ENCODE data around the gene EIF4G3.

Gene EIF4G3

DNA sequence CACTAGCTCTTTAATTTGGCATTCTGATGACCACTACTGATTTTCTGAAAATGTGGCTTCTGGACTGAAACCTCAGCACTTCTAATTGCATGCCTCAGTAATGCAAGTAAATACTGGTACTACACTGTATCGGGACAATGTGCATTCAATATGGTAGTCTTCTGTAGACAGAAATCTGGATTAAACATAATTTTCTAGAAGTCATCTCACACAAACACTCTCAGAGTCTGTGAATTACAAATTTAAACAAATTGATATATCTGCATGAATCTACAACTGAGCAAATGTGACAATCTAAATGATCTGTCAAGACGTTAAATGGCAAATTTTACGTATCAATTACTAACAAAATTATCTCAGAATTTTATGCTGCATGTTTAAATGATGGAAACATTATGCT lies 413.3 kb downstream of the EIF4G3 start:
- DNase-seq (ENCODE audit: low spot score): no peak
- Histone ChIP-seq H3K27ac (no peak overlapping the region), H3K4me3 (no peak overlapping the region)
- TF ChIP-seq, protein P1, sequence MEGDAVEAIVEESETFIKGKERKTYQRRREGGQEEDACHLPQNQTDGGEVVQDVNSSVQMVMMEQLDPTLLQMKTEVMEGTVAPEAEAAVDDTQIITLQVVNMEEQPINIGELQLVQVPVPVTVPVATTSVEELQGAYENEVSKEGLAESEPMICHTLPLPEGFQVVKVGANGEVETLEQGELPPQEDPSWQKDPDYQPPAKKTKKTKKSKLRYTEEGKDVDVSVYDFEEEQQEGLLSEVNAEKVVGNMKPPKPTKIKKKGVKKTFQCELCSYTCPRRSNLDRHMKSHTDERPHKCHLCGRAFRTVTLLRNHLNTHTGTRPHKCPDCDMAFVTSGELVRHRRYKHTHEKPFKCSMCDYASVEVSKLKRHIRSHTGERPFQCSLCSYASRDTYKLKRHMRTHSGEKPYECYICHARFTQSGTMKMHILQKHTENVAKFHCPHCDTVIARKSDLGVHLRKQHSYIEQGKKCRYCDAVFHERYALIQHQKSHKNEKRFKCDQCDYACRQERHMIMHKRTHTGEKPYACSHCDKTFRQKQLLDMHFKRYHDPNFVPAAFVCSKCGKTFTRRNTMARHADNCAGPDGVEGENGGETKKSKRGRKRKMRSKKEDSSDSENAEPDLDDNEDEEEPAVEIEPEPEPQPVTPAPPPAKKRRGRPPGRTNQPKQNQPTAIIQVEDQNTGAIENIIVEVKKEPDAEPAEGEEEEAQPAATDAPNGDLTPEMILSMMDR (IDR thresholded peaks at IDR 0.05): no peak

DNA sequence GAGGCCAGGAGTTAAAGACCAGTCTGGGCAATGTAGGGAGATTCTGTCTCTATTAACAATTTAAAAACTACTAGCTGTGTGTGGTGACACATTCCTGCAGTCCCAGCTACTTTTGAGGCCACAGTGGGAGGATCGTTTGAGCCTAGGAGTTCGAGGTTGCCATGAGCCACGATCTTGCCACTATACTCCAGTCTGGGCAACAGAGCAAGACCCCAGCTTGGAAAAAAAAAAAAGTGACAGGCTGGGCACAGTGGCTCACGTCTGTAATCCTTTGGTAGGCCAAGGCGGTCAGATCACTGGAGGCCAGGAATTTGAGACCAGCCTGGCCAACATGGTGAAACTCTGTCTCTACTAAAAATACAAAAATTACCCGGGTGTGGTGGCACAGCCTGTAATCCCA lies 416.4 kb downstream of the EIF4G3 start:
- no peak for DNase-seq (ENCODE audit: low spot score)
- no peak overlapping the region for H3K27ac ChIP-seq
- TF ChIP-seq, protein P1 (IDR thresholded peaks at IDR 0.05): no peak
- H3K4me3 ChIP-seq: no peak overlapping the region
